DOHH2 (cell line): Measurements from ENCODE around the gene FREM2.

Source experiments
- EZH2phosphoT487 ChIP-seq: fragments of 200-600 bp; sonication (generic); IDR thresholded peaks from 2 replicates; pipeline ENCODE4 v1.6.1; 2017; ENCODE audit warnings: borderline replicate concordance, mild to moderate bottlenecking, antibody characterized with exemption, low read length, moderate library complexity, mixed read lengths
- TF ChIP-seq, protein P1 (sequence below): fragments of 200-600 bp; sonication (generic); IDR thresholded peaks from one replicate; pipeline ENCODE4 v1.5.1; 2014; ENCODE audit warnings: antibody characterized with exemption, mild to moderate bottlenecking, low read depth, low read length; ENCODE audit not compliant: poor library complexity, severe bottlenecking

GRCh38 chr13:38914070-38914469 is 227.2 kb downstream of the FREM2 start:
- TF ChIP-seq, protein P1, sequence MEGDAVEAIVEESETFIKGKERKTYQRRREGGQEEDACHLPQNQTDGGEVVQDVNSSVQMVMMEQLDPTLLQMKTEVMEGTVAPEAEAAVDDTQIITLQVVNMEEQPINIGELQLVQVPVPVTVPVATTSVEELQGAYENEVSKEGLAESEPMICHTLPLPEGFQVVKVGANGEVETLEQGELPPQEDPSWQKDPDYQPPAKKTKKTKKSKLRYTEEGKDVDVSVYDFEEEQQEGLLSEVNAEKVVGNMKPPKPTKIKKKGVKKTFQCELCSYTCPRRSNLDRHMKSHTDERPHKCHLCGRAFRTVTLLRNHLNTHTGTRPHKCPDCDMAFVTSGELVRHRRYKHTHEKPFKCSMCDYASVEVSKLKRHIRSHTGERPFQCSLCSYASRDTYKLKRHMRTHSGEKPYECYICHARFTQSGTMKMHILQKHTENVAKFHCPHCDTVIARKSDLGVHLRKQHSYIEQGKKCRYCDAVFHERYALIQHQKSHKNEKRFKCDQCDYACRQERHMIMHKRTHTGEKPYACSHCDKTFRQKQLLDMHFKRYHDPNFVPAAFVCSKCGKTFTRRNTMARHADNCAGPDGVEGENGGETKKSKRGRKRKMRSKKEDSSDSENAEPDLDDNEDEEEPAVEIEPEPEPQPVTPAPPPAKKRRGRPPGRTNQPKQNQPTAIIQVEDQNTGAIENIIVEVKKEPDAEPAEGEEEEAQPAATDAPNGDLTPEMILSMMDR, result no peak
- no peak for TF ChIP-seq EZH2phosphoT487
